Fibroblast of the aortic adventitia (primary cell): ENCODE measurements around the gene CRYZ. TPM values are rescaled to one million over a fixed set of nuclear protein-coding genes. Genes with fewer than 3 reads are reported as not detected.

Experiments
- DNase-seq: peaks from one replicate; pipeline ENCODE4 v3.0.0-alpha.2; 2010; ENCODE audit warnings: low read depth
- H3K4me3 ChIP-seq: 2 replicates; pipeline ENCODE4 v1.5.1; 2011; ENCODE audit warnings: low read depth, mild to moderate bottlenecking, control low read depth, low read length, moderate library complexity
- total RNA-seq: library from RNA; depleted of rRNA; stranded (reverse); fragments of >200 nt; gene quantifications from 2 replicates; pipeline ENCODE4 v1.2.3, GENCODE V29; 2012; ENCODE audit warnings: low replicate concordance
- TF ChIP-seq, protein P1 (sequence below): IDR thresholded peaks from 2 replicates; pipeline ENCODE4 v1.5.1; 2011; ENCODE audit warnings: mild to moderate bottlenecking, low read length, control low read depth, inconsistent platforms; ENCODE audit not compliant: insufficient read depth

The CRYZ gene
- total RNA-seq, 1 donor = 51.3 TPM

DNA sequence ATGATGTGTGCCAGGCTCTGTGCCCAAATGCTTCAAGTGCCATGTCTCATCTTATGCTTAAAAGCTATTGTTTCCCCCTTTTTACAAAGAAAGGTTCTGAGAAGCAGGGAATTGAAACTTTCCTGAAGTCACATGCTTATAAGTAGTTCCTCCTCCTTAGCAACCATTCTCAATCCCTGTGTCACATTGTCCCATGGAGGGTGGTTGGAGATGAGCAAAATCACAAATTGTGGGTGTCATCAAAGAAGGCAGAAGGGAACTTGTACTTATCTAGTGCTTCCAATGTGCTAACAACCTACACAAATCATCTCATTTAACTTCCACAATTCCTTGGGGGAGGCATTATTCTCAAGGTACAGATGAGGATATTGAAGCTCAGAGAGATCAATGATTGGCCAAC is 49.2 kb downstream of the CRYZ start:
- H3K4me3 ChIP-seq = no peak overlapping the region
- DNase-seq = no peak
- TF ChIP-seq, protein P1, sequence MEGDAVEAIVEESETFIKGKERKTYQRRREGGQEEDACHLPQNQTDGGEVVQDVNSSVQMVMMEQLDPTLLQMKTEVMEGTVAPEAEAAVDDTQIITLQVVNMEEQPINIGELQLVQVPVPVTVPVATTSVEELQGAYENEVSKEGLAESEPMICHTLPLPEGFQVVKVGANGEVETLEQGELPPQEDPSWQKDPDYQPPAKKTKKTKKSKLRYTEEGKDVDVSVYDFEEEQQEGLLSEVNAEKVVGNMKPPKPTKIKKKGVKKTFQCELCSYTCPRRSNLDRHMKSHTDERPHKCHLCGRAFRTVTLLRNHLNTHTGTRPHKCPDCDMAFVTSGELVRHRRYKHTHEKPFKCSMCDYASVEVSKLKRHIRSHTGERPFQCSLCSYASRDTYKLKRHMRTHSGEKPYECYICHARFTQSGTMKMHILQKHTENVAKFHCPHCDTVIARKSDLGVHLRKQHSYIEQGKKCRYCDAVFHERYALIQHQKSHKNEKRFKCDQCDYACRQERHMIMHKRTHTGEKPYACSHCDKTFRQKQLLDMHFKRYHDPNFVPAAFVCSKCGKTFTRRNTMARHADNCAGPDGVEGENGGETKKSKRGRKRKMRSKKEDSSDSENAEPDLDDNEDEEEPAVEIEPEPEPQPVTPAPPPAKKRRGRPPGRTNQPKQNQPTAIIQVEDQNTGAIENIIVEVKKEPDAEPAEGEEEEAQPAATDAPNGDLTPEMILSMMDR = no peak

DNA sequence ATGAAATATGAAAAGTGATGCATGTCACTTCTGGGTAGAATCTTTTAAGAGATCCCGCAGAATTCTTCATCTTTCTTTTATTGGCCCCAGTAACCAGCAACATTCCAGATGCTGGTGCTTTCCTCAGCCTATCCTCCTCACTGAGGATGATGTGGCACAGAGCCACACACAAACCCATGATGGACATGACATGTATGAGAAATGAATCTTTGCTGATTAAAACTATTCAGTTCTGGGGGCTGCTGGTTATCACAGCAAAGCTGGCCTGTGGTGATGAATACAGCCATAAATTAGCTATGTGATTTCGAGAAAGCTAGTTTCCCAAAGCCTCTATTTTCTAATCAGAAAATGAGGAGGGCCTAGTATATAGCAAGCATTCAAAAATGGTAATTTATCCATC is 51.0 kb downstream of the CRYZ start:
- TF ChIP-seq, protein P1 = no peak
- H3K4me3 ChIP-seq = no peak overlapping the region
- DNase-seq = no peak

DNA sequence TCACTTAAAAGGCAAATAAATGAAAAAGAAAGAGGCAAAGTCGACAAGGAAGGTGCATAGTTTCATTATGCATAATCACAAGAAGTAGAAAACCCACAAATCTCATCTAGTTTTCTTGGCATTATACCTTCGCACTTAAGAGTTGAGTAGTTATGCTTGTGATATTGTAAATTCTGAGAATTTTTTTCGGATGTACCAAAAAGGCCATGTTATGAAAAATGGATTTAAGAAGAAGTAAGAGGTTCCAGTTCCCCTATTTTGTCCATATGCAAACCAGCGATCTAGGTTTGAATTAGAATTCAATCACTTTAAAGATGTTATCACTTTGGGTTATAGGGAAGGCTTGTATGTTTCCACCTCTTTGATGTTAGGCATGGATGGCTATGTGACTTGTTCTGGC is 51.4 kb downstream of the CRYZ start:
- no peak for DNase-seq
- H3K4me3 ChIP-seq = no peak overlapping the region
- TF ChIP-seq, protein P1 = no peak

DNA sequence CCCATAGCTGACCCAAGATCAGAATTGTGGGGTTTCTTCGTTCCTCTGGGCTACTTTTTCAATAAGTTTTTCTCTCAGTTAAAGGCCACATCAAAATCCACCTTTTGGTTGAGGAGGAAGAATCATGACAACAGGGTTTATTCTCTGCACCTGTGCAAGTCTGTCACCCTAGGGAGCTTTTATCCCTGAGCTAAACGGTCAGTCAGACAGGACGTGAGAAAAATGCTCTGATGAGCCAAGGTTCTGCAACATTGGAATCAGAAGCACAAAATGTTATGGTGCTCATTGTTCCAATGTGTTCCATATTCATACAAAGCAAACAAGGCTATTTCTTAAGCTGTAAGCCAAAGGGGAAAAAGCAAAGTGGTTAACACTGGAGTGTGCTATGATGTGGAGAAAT is 51.8 kb downstream of the CRYZ start:
- TF ChIP-seq, protein P1 = no peak
- no peak for DNase-seq
- H3K4me3 ChIP-seq = no peak overlapping the region

DNA sequence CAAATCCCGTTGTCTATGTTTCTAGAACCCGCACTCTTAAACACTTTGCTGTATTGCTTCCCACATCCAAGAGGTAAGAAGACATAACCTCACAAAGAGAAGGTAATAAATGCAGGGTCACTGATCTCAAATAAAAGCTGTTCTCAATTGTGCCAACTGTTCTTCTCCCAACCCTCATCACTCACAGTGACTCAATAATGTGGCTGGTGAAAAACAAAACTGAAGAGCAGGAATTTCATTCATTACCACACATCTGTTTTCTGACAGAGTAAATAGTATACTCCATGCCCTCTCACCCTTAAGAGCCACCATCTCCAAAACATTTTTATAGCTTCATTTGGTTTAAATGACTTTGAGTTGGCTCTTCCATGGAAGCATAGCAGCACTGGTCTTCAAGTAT is 53.0 kb downstream of the CRYZ start:
- no peak overlapping the region for H3K4me3 ChIP-seq
- DNase-seq = no peak
- TF ChIP-seq, protein P1 = no peak

DNA sequence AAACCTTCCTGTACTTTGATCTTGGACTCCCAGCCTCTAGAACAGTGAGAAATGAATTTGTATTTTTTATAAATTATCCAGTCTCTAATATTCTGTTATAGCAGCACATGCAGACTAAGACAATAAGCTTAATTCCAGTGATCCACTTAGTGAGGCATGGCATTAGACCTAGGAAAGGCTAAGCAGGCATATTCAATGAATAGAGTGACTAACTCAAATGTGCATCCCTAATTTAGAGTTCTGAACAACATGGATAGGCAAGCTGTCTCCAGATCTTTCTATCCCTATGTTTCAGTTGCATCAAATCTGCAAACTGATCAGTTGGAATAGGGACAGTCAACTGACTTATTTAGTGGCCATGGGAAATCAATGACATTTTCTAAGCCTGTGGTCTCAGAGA is 54.9 kb downstream of the CRYZ start:
- no peak overlapping the region for H3K4me3 ChIP-seq
- TF ChIP-seq, protein P1 = no peak
- DNase-seq = no peak

DNA sequence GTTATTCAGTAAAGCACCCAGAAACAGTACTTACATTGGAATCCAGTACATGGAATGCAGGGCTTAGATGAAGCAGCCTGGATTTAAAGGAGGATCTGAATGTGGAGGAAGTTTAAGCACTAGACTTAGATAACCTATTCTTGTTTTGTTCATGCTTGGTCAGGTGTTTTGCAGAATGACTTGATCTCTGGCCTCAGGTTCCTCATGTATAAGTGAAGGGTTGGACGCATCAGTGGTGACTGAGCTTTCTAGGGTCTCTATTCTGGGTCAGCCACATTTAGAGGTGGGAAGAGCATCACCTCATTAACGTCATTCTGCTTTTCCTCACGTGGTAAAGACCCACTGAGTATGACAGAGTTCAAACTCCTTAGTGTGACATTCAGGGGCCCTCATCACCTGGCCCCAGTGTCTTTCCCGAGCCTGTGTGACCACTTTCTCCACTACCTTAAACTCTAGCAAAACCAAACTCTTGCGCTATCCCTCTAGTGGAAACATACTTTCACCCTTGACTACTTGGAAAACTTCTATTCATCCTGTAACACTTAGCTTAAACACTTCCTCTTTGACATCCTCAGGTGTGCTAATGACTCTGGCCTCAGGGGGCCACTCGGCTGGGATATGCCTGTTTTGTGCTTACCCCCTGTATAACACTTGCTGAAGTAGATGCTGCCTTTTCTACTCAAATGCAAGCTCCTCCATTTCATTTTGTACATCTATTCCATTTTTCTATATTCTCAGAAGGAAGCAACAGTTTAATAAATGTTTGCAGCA is 58.4 kb downstream of the CRYZ start:
- DNase-seq = peak; percentile 1
- no peak overlapping the region for H3K4me3 ChIP-seq
- TF ChIP-seq, protein P1 = no peak
